Astrocyte of the spinal cord (primary cell): ENCODE measurements around the gene SYT1.

ENCODE experiments used
- DNase-seq: peaks from one replicate; pipeline ENCODE4 v3.0.0; 2011; ENCODE audit warnings: low read depth, low spot score
- H3K4me3 ChIP-seq: 2 replicates; pipeline ENCODE4 v1.5.1; 2011; ENCODE audit warnings: low read depth, mild to moderate bottlenecking, low read length, moderate library complexity
- CTCF ChIP-seq: IDR thresholded peaks from 2 replicates; pipeline ENCODE4 v1.5.1; 2012; ENCODE audit warnings: low read depth, mild to moderate bottlenecking, low read length, inconsistent platforms
- in situ Hi-C: cut with HindIII; loops from 2 replicates; pipeline ENCODE4 v1.10.0; 2017; ENCODE audit warnings: low sequenced_read_pairs

The SYT1 gene

GRCh38 chr12:79370021-79370420 is 505.4 kb downstream of the SYT1 start:
- no peak for TF ChIP-seq CTCF
- DNase-seq = no peak
- H3K4me3 ChIP-seq = no peak overlapping the region
- in situ Hi-C loops = no loop called here

DNA sequence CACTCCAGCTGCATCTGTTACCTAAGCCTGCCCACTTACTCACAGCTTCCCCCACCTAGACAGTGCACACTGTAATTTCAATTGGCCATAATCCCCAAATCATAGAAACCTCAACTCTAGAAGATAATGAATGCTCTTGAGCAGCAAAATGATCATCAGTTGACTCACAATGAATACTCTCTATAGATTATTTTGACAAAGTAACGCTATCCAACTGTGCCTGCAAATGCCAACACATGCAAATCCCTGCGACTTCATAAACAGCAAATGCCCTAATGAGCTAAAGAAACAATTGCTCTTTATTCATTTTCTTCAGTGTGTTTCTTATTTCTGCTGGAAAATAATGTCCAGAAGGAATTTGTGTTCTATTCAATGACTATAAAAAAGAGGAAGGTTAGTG is 506.7 kb downstream of the SYT1 start:
- no peak overlapping the region for H3K4me3 ChIP-seq
- no peak for DNase-seq
- TF ChIP-seq CTCF = no peak
- in situ Hi-C loops = no loop called here

DNA sequence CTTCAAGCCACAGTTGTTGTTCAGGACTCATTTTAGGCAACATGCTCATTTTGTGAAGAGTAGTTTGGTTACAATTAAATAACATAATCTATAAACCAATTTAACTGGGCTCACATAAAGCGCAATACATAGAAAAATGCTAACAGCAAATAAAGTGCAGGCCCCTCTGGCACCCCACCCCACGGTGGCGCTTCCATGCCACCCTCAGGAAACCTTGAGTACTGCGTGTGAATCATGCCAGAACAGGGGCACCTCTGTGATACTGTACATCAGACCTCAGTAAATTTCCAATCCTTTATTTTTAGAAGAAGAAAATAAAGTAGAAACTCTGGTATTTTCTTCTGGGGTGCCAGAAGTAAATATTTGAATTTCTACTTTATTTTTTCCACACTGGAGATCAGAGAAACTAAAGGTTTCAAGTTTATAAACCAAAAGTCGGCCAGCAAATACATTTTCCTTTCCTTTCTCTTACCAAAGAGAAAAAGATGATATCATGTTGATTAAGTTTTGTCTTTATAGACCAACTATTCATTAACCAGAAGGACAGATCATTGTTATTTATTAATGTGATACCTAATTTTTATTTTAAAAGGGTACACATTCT is 509.4 kb downstream of the SYT1 start:
- in situ Hi-C loops = no loop called here
- no peak overlapping the region for H3K4me3 ChIP-seq
- DNase-seq = peak; percentile 29
- TF ChIP-seq CTCF = peak; percentile 90

GRCh38 chr12:79374545-79374944 is 510.0 kb downstream of the SYT1 start:
- H3K4me3 ChIP-seq = no peak overlapping the region
- in situ Hi-C loops = no loop called here
- DNase-seq = no peak
- peak; percentile 1 for TF ChIP-seq CTCF

DNA sequence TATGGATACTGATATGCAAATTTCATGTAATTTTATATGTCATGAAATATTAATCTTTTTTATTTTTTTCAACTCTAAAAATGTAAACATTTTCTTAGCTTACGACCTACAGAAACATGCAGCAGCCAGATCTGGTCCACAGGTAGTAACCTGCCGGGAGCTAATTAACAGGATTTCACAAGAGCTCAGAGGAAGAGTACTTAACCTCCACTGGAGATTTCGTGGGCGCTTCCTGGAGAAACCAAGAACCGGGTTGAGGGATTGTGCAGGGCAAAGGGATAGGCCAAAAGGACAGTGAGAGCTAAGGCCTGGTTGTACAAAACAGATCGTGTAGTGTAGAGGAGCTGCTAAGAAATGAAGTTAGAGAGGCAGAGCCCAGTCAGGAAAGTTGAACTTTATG is 510.5 kb downstream of the SYT1 start:
- DNase-seq = no peak
- no peak overlapping the region for H3K4me3 ChIP-seq
- in situ Hi-C loops = no loop called here

GRCh38 chr12:79378496-79378895 is 513.9 kb downstream of the SYT1 start:
- no peak for TF ChIP-seq CTCF
- peak; percentile 55 for DNase-seq
- no peak overlapping the region for H3K4me3 ChIP-seq
- in situ Hi-C loops = no loop called here

More for the DNA sequence above, 510.5 kb downstream of the SYT1 start:
- TF ChIP-seq CTCF = no peak

DNA sequence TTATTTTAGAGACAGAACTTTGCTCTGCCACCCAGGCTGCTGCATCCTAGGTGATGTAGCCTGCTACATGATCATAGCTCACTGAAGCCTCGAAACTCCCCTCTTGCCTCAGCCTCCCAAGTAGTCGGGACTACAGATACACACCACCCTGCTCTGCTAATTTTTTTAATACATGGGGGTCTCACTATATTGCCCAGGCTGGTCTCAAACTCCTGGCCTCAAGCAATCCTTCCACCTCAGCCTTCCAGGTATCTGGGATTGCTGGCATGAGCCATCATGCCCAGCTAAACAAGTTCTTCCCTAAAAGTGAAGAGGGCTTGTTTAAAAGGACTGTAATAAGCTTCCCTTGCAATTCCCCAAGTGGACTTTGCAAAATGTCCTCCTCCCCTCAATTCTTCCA is 515.8 kb downstream of the SYT1 start:
- H3K4me3 ChIP-seq = no peak overlapping the region
- in situ Hi-C loops = no loop called here
- TF ChIP-seq CTCF = no peak
- DNase-seq = no peak
